ENCODE results near the gene STOX1. TPM values are rescaled to one million over a fixed set of nuclear protein-coding genes. Genes with fewer than 3 reads are reported as not detected.
"Not testable (repeated sequence)": the region's sequence is repeated elsewhere in the genome, so short reads cannot be mapped to it uniquely, and the experiment has no call there.

STOX1 gene
- total RNA-seq, 2 experiments from 2014 or later, result 0.74 to 0.87 TPM

- Mint-ChIP-seq H3K9me3 (ENCODE audit: low read depth) (no peaks in the 10 kb centered on the region), H3K4me3 (no peak overlapping the region), H3K27me3 (peaks cover 4% of the 10 kb centered on the region), H3K36me3 (ENCODE audit: low read depth) (peaks cover 7% of the 10 kb centered on the region), H3K27ac (no peak overlapping the region), H3K4me1 (peaks cover 18% of the 10 kb centered on the region)
- DNase-seq (peak; percentile 58), ATAC-seq (no peak)
- intact Hi-C loops (cut with DNase I, micrococcal nuclease), result loop anchor here (2.0 to 5.0 kb wide), 6 partner anchors 105 to 1110 kb away; no protein-coding TSS in a partner anchor
- ChIA-PET POLR2A (no interaction called here), CTCF (interaction anchor here (0.7 to 2.6 kb wide), 10 partner anchors 10 to 575 kb away, joined by 3 to 10 read pairs (median 4); partner anchors contain the start of genes DDX21 and STOX1)
Measured at GRCh38 chr10:68897336-68897741, 70.0 kb downstream of the STOX1 start.

GRCh38 chr10:68899186-68899745 lies 71.9 kb downstream of the STOX1 start:
- intact Hi-C loops (cut with DNase I, micrococcal nuclease), result loop anchor here (5.0 kb wide), 3 partner anchors 107 to 1112 kb away; no protein-coding TSS in a partner anchor
- peak overlapping the region; percentile 34 for H3K27ac Mint-ChIP-seq
- no peak overlapping the region for H3K4me3 Mint-ChIP-seq
- CTCF ChIA-PET, result interaction anchor here (0.6 to 1.7 kb wide), 9 partner anchors 10 to 686 kb away, joined by 3 to 6 read pairs (median 3); partner anchors contain the start of gene DDX21
- H3K27me3 Mint-ChIP-seq, result peaks cover 4% of the 10 kb centered on the region
- ATAC-seq (no peak), DNase-seq (no peak)
- H3K9me3 Mint-ChIP-seq (ENCODE audit: low read depth), result no peaks in the 10 kb centered on the region
- POLR2A ChIA-PET, result interaction anchor here (3.2 kb wide), 1 partner anchor 57 kb away, joined by 21 read pairs; the partner anchor contains the start of gene DDX21
- peaks cover 32% of the 10 kb centered on the region for H3K4me1 Mint-ChIP-seq
- peaks cover 19% of the 10 kb centered on the region for H3K36me3 Mint-ChIP-seq (ENCODE audit: low read depth)

GRCh38 chr10:68900427-68901104 lies 73.2 kb downstream of the STOX1 start:
- Mint-ChIP-seq H3K4me3 (peak overlapping the region; percentile 98), H3K4me1 (peaks cover 44% of the 10 kb centered on the region), H3K36me3 (ENCODE audit: low read depth) (peaks cover 21% of the 10 kb centered on the region), H3K27me3 (peaks cover 4% of the 10 kb centered on the region), H3K27ac (peak overlapping the region; percentile 99), H3K9me3 (ENCODE audit: low read depth) (no peaks in the 10 kb centered on the region)
- POLR2A ChIA-PET, result interaction anchor here (0.5 to 3.2 kb wide), 6 partner anchors 11 to 337 kb away, joined by 3 to 21 read pairs (median 4); partner anchors contain the start of genes DDX21 and STOX1
- DNase-seq (peak; percentile 82), ATAC-seq (peak; percentile 50)
- CTCF ChIA-PET, result interaction anchor here (0.6 to 1.7 kb wide), 9 partner anchors 11 to 687 kb away, joined by 3 to 6 read pairs (median 3); partner anchors contain the start of gene DDX21
- intact Hi-C loops (cut with DNase I, micrococcal nuclease), result loop anchor here (1.0 to 10.0 kb wide), 18 partner anchors 56 to 1046 kb away; partner anchors contain the start of genes CCAR1 (in 2 of the 2), SLC25A16 (in 2 of the 2), STOX1 (in 2 of the 2) and DDX21 (in 1 of the 2)

- Mint-ChIP-seq H3K4me1 (peaks cover 48% of the 10 kb centered on the region), H3K27me3 (peaks cover 4% of the 10 kb centered on the region), H3K9me3 (ENCODE audit: low read depth) (no peaks in the 10 kb centered on the region), H3K27ac (peak within 1 kb of the TSS; percentile 99), H3K4me3 (peak within 1 kb of the TSS; percentile 98), H3K36me3 (ENCODE audit: low read depth) (peaks cover 24% of the 10 kb centered on the region)
- ATAC-seq (peak; percentile 97), DNase-seq (peak; percentile 98)
- POLR2A ChIA-PET, result interaction anchor here (0.5 to 3.2 kb wide), 5 partner anchors 12 to 574 kb away, joined by 3 to 21 read pairs (median 4); partner anchors contain the start of genes DDX21 and STOX1
- intact Hi-C loops (cut with DNase I, micrococcal nuclease), result loop anchor here (1.0 to 10.0 kb wide), 18 partner anchors 55 to 1047 kb away; partner anchors contain the start of genes SLC25A16 (in 2 of the 2), STOX1 (in 2 of the 2), CCAR1 (in 1 of the 2) and DDX21 (in 1 of the 2)
- CTCF ChIA-PET, result interaction anchor here (0.6 to 0.9 kb wide), 2 partner anchors 52 to 554 kb away, joined by 3 read pairs; no protein-coding TSS in a partner anchor
Measured at GRCh38 chr10:68901105-68901927, 74.0 kb downstream of the STOX1 start, which contains the start of gene DDX50. Gene DDX50 (plus strand): TSS chr10:68901315. CDS start chr10:68901385, 70 bp downstream.

- H3K36me3 Mint-ChIP-seq (ENCODE audit: low read depth), result peaks cover 31% of the 10 kb centered on the region
- H3K9me3 Mint-ChIP-seq (ENCODE audit: low read depth), result no peaks in the 10 kb centered on the region
- H3K27ac Mint-ChIP-seq, result peak overlapping the region; percentile 99
- CTCF ChIA-PET, result no interaction called here
- peak overlapping the region; percentile 98 for H3K4me3 Mint-ChIP-seq
- POLR2A ChIA-PET, result interaction anchor here (0.7 to 3.2 kb wide), 2 partner anchors 47 to 53 kb away, joined by 5 to 21 read pairs; partner anchors contain the start of gene DDX21
- peaks cover 55% of the 10 kb centered on the region for H3K4me1 Mint-ChIP-seq
- intact Hi-C loops (cut with DNase I, micrococcal nuclease), result loop anchor here (2.0 to 10.0 kb wide), 5 partner anchors 14 to 1048 kb away; partner anchors contain the start of genes HERC4 (in 1 of the 2), HNRNPH3 (in 1 of the 2), PBLD (in 1 of the 2) and SLC25A16 (in 1 of the 2)
- peaks cover 4% of the 10 kb centered on the region for H3K27me3 Mint-ChIP-seq
- no peak for DNase-seq
- no peak for ATAC-seq
Measured at GRCh38 chr10:68902382-68902781, 75.1 kb downstream of the STOX1 start.

GRCh38 chr10:68924593-68924992 lies 97.3 kb downstream of the STOX1 start:
- Mint-ChIP-seq H3K9me3 (ENCODE audit: low read depth) (no peaks in the 10 kb centered on the region), H3K4me3 (no peak overlapping the region), H3K36me3 (ENCODE audit: low read depth) (peaks cover 35% of the 10 kb centered on the region), H3K27ac (no peak overlapping the region), H3K4me1 (peaks cover 2% of the 10 kb centered on the region), H3K27me3 (no peaks in the 10 kb centered on the region)
- CTCF ChIA-PET, result interaction anchor here (1.0 kb wide), 1 partner anchor 17 kb away, joined by 3 read pairs; no protein-coding TSS in a partner anchor
- no peak for DNase-seq
- no peak for ATAC-seq
- POLR2A ChIA-PET, result no interaction called here
- intact Hi-C loops (cut with DNase I, micrococcal nuclease), result no loop called here

GRCh38 chr10:68925489-68925888 lies 98.2 kb downstream of the STOX1 start:
- Mint-ChIP-seq H3K4me3 (no peak overlapping the region), H3K9me3 (ENCODE audit: low read depth) (no peaks in the 10 kb centered on the region), H3K4me1 (peaks cover 2% of the 10 kb centered on the region), H3K36me3 (ENCODE audit: low read depth) (peaks cover 33% of the 10 kb centered on the region), H3K27ac (no peak overlapping the region), H3K27me3 (no peaks in the 10 kb centered on the region)
- intact Hi-C loops (cut with DNase I, micrococcal nuclease), result no loop called here
- POLR2A ChIA-PET, result no interaction called here
- ATAC-seq, result no peak
- CTCF ChIA-PET, result interaction anchor here (1.0 kb wide), 1 partner anchor 18 kb away, joined by 3 read pairs; no protein-coding TSS in a partner anchor
- DNase-seq, result no peak

- ATAC-seq; CTCF ChIA-PET; POLR2A ChIA-PET; H3K27me3 Mint-ChIP-seq; intact Hi-C loops (cut with DNase I, micrococcal nuclease); H3K9me3 Mint-ChIP-seq (ENCODE audit: low read depth); H3K4me3 Mint-ChIP-seq; H3K4me1 Mint-ChIP-seq; DNase-seq: not testable (repeated sequence)
- H3K36me3 Mint-ChIP-seq (ENCODE audit: low read depth), result peaks cover 39% of the 10 kb centered on the region
- peak overlapping the region; percentile 2 for H3K27ac Mint-ChIP-seq
Measured at GRCh38 chr10:68929157-68929556, 101.8 kb downstream of the STOX1 start.

GRCh38 chr10:68929888-68930287 lies 102.6 kb downstream of the STOX1 start:
- POLR2A ChIA-PET, result not testable (repeated sequence)

GRCh38 chr10:68932860-68933259 lies 105.5 kb downstream of the STOX1 start:
- POLR2A ChIA-PET, result interaction anchor here (1.2 kb wide), 1 partner anchor 23 kb away, joined by 4 read pairs; the partner anchor contains the start of gene DDX21

More at GRCh38 chr10:68929888-68930287, 102.6 kb downstream of the STOX1 start:
- intact Hi-C loops (cut with DNase I, micrococcal nuclease); H3K27ac Mint-ChIP-seq; DNase-seq; H3K4me3 Mint-ChIP-seq; H3K4me1 Mint-ChIP-seq; ATAC-seq; H3K9me3 Mint-ChIP-seq (ENCODE audit: low read depth); CTCF ChIA-PET; H3K27me3 Mint-ChIP-seq: not testable (repeated sequence)
- peaks cover 35% of the 10 kb centered on the region for H3K36me3 Mint-ChIP-seq (ENCODE audit: low read depth)

More at GRCh38 chr10:68932860-68933259, 105.5 kb downstream of the STOX1 start:
- CTCF ChIA-PET, result interaction anchor here (0.6 kb wide), 1 partner anchor 220 kb away, joined by 3 read pairs; no protein-coding TSS in a partner anchor
- H3K9me3 Mint-ChIP-seq (ENCODE audit: low read depth); H3K27me3 Mint-ChIP-seq; DNase-seq; H3K27ac Mint-ChIP-seq; H3K4me3 Mint-ChIP-seq; ATAC-seq; intact Hi-C loops (cut with DNase I, micrococcal nuclease): not testable (repeated sequence)
- Mint-ChIP-seq H3K4me1 (peaks cover 13% of the 10 kb centered on the region), H3K36me3 (ENCODE audit: low read depth) (peaks cover 38% of the 10 kb centered on the region)

Data from activated CD4-positive, alpha-beta T cell treated with anti-CD3 and anti-CD28 coated beads for 36 hours (primary cell).